H9 (cell line): ENCODE measurements around the gene FRAT2. TPM values are rescaled to one million over a fixed set of nuclear protein-coding genes. Genes with fewer than 3 reads are reported as not detected.

Experiments used
- DNase-seq: peaks from one replicate; pipeline ENCODE4 v3.0.0-alpha.2; 2017
- H2AFZ ChIP-seq: one replicate; pipeline ENCODE4 v1.6.1; 2013; ENCODE audit warnings: mild to moderate bottlenecking, low read length, control low read depth, moderate library complexity
- H2AK5ac ChIP-seq: 2 replicates; pipeline ENCODE4 v1.6.1; 2013; ENCODE audit warnings: low read length, control low read depth, mixed read lengths; ENCODE audit not compliant: insufficient read length
- H2BK120ac ChIP-seq: one replicate; pipeline ENCODE4 v1.6.1; 2013; ENCODE audit warnings: low read depth, mild to moderate bottlenecking, low read length, control low read depth, inconsistent platforms; ENCODE audit not compliant: poor library complexity, severe bottlenecking
- H2BK12ac ChIP-seq: 2 replicates; pipeline ENCODE4 v1.6.1; 2013; ENCODE audit warnings: low read length, control low read depth, mixed read lengths, low read depth; ENCODE audit not compliant: insufficient read length
- H2BK15ac ChIP-seq: 2 replicates; pipeline ENCODE4 v1.6.1; 2013; ENCODE audit warnings: low read depth, low read length, control low read depth
- H2BK20ac ChIP-seq: one replicate; pipeline ENCODE4 v1.6.1; 2013; ENCODE audit warnings: low read depth, mild to moderate bottlenecking, low read length, control low read depth, inconsistent platforms; ENCODE audit not compliant: poor library complexity, severe bottlenecking
- H2BK5ac ChIP-seq: 2 replicates; pipeline ENCODE4 v1.6.1; 2013; ENCODE audit warnings: low read length, control low read depth, mixed read lengths; ENCODE audit not compliant: insufficient read length
- H3K14ac ChIP-seq: 2 replicates; pipeline ENCODE4 v1.6.1; 2013; ENCODE audit warnings: low read length, control low read depth; ENCODE audit not compliant: insufficient read depth
- H3K18ac ChIP-seq: 2 replicates; pipeline ENCODE4 v1.6.1; 2013; ENCODE audit warnings: low read depth, mild to moderate bottlenecking, mixed read lengths, low read length, control low read depth; ENCODE audit not compliant: insufficient read length
- H3K23ac ChIP-seq: 2 replicates; pipeline ENCODE4 v1.6.1; 2013; ENCODE audit warnings: low read length, control low read depth, mixed read lengths, low read depth; ENCODE audit not compliant: insufficient read length
- H3K23me2 ChIP-seq: 2 replicates; pipeline ENCODE4 v1.6.1; 2013; ENCODE audit warnings: low read depth, mild to moderate bottlenecking, mixed read lengths, low read length, control low read depth; ENCODE audit not compliant: insufficient read length, poor library complexity, severe bottlenecking
- H3K27ac ChIP-seq: 2 replicates; pipeline ENCODE4 v1.5.1; 2013; ENCODE audit warnings: low read length, control low read depth, mixed read lengths, low read depth; ENCODE audit not compliant: insufficient read length
- H3K27me3 ChIP-seq: 2 replicates; pipeline ENCODE4 v1.6.1; 2013; ENCODE audit warnings: low read length, control low read depth, inconsistent platforms; ENCODE audit not compliant: insufficient read depth
- H3K4ac ChIP-seq: 2 replicates; pipeline ENCODE4 v1.6.1; 2013; ENCODE audit warnings: low read depth, mild to moderate bottlenecking, control low read depth, inconsistent platforms, low read length, moderate library complexity
- H3K4me1 ChIP-seq: 2 replicates; pipeline ENCODE4 v1.6.1; 2013; ENCODE audit warnings: low read length, control low read depth, inconsistent platforms; ENCODE audit not compliant: insufficient read depth
- H3K4me2 ChIP-seq: 2 replicates; pipeline ENCODE4 v1.6.1; 2013; ENCODE audit warnings: low read length, control low read depth, mixed read lengths; ENCODE audit not compliant: insufficient read length, insufficient read depth
- H3K56ac ChIP-seq: 2 replicates; pipeline ENCODE4 v1.6.1; 2013; ENCODE audit warnings: low read depth, mild to moderate bottlenecking, mixed read lengths, low read length, control low read depth; ENCODE audit not compliant: insufficient read length
- H3K79me1 ChIP-seq: 2 replicates; pipeline ENCODE4 v1.6.1; 2013; ENCODE audit warnings: low read depth, mild to moderate bottlenecking, moderate library complexity, low read length, control low read depth, inconsistent platforms; ENCODE audit not compliant: insufficient read depth, poor library complexity, severe bottlenecking
- H3K79me2 ChIP-seq: 2 replicates; pipeline ENCODE4 v1.6.1; 2013; ENCODE audit warnings: low read length, control low read depth, inconsistent platforms; ENCODE audit not compliant: insufficient read depth
- H3K9ac ChIP-seq: 2 replicates; pipeline ENCODE4 v1.6.1; 2013; ENCODE audit warnings: low read length, control low read depth, mixed read lengths; ENCODE audit not compliant: insufficient read length; ENCODE audit errors: extremely low read depth
- H3K9me3 ChIP-seq: one replicate; pipeline ENCODE4 v1.6.1; 2013; ENCODE audit warnings: low read depth, low read length, inconsistent platforms; ENCODE audit not compliant: control insufficient read depth
- H3T11ph ChIP-seq: one replicate; pipeline ENCODE4 v1.6.1; 2013; ENCODE audit warnings: mild to moderate bottlenecking, low read length, control low read depth, inconsistent platforms
- H4K20me1 ChIP-seq: one replicate; pipeline ENCODE4 v1.6.1; 2013; ENCODE audit not compliant: control insufficient read depth, insufficient read length, insufficient read depth
- H4K5ac ChIP-seq: 2 replicates; pipeline ENCODE4 v1.6.1; 2013; ENCODE audit warnings: low read depth, mild to moderate bottlenecking, mixed read lengths, low read length, control low read depth; ENCODE audit not compliant: insufficient read length
- H4K8ac ChIP-seq: replicated peaks from 2 replicates; pipeline ENCODE4 v1.6.1; 2013; ENCODE audit warnings: low read length, control low read depth, mixed read lengths, low read depth; ENCODE audit not compliant: insufficient read length
- H4K91ac ChIP-seq: 2 replicates; pipeline ENCODE4 v1.6.1; 2013; ENCODE audit warnings: low read depth, mild to moderate bottlenecking, moderate library complexity, mixed read lengths, low read length, control low read depth; ENCODE audit not compliant: insufficient read length
- H3K27ac Mint-ChIP-seq, 3 experiments: 2 replicates in 2 of 3; 3 replicates in 1 of 3; pipeline ENCODE4 v1.8.0; 2020 to 2021; ENCODE audit warnings: mixed read lengths in 3 of 3, mild to moderate bottlenecking in 1 of 3, moderate library complexity in 1 of 3
- H3K27me3 Mint-ChIP-seq: 2 replicates; pipeline ENCODE4 v1.8.0; 2021; ENCODE audit warnings: low read depth, mild to moderate bottlenecking, moderate library complexity, mixed read lengths
- H3K36me3 Mint-ChIP-seq, 3 experiments: 2 replicates in 2 of 3; 3 replicates in 1 of 3; pipeline ENCODE4 v1.8.0; 2020 to 2021; ENCODE audit warnings: low read depth in 3 of 3, mixed read lengths in 3 of 3; ENCODE audit not compliant: insufficient read depth in 1 of 3
- H3K4me1 Mint-ChIP-seq, 2 experiments: 2 replicates each; pipeline ENCODE4 v1.8.0; 2020; ENCODE audit warnings: mixed read lengths in 2 of 2
- H3K4me3 Mint-ChIP-seq, 2 experiments: 2 replicates in 1 of 2; 3 replicates in 1 of 2; pipeline ENCODE4 v1.8.0; 2020 to 2021; ENCODE audit warnings: mild to moderate bottlenecking in 2 of 2, mixed read lengths in 2 of 2, moderate library complexity in 1 of 2
- H3K9me3 Mint-ChIP-seq, 2 experiments: 2 replicates in 1 of 2; 3 replicates in 1 of 2; pipeline ENCODE4 v1.8.0; 2020; ENCODE audit warnings: mild to moderate bottlenecking in 2 of 2, mixed read lengths in 2 of 2, moderate library complexity in 1 of 2
- CTCF ChIP-seq: fragments of 200-600 bp; sonication (generic); conservative IDR thresholded peaks from 3 replicates; pipeline ENCODE4 v1.8.0; 2021; ENCODE audit warnings: antibody characterized with exemption, mild to moderate bottlenecking
- WGBS: extraction: QIAGEN DNeasy Blood & Tissue Kit; methylation state at CpG from one replicate; pipeline ENCODE4 v1.1.7; 2013; ENCODE audit warnings: missing lambda C conversion rate, low lambda C conversion rate, mixed read lengths; ENCODE audit not compliant: insufficient read length; ENCODE audit errors: extremely low coverage; 5-methylcytosine and 5-hydroxymethylcytosine counted together
- total RNA-seq: library from RNA; stranded (reverse); gene quantifications from 2 replicates; pipeline ENCODE4 v1.2.1, GENCODE V29; 2021

FRAT2 gene
- total RNA-seq, 1 experiment from 2014 or later = 129 TPM

GRCh38 chr10:97356318-97356914 is 21.9 kb upstream of the FRAT2 start:
- Mint-ChIP-seq H3K4me3 (no peak overlapping the region), H3K27ac (peak overlapping the region; percentile 12 to 94 (median 87); a peak in 4 of 7 replicates), H3K36me3 (peaks cover 18 to 81% (median 37%) of the 10 kb centered on the region in 3 experiments; a peak in 6 of 7 replicates), H3K4me1 (peaks cover 5 to 7% of the 10 kb centered on the region in 2 experiments), H3K9me3 (no peaks in the 10 kb centered on the region), H3K27me3 (no peaks in the 10 kb centered on the region; the same call in 1 of the 2 replicates)
- Histone ChIP-seq H3K56ac (no peak overlapping the region), H2AFZ (no peak overlapping the region), H3T11ph (no peak overlapping the region), H3K4me2 (no peak overlapping the region), H2AK5ac (no peak overlapping the region), H3K18ac (no peak overlapping the region), H4K91ac (no peak overlapping the region), H3K27me3 (no peaks in the 10 kb centered on the region), H3K27ac (no peak overlapping the region), H2BK20ac (no peak overlapping the region), H3K79me2 (no peaks in the 10 kb centered on the region), H3K14ac (no peak overlapping the region), H2BK15ac (no peak overlapping the region), H3K9me3 (no peaks in the 10 kb centered on the region), H3K4me1 (no peaks in the 10 kb centered on the region), H2BK120ac (no peak overlapping the region), H3K4ac (no peak overlapping the region), H4K5ac (no peak overlapping the region), H3K23me2 (no peaks in the 10 kb centered on the region), H2BK5ac (no peak overlapping the region), H3K9ac (no peak overlapping the region), H2BK12ac (no peak overlapping the region), H4K8ac (no peak overlapping the region), H3K23ac (no peak overlapping the region), H3K79me1 (no peaks in the 10 kb centered on the region), H4K20me1 (no peaks in the 10 kb centered on the region)
- no CpG with 5 or more reads among the region's 6 CpGs for WGBS
- no peak for DNase-seq
- TF ChIP-seq CTCF = no peak
